Hematopoietic multipotent progenitor cell treated with erythropoietin and hydrocortisone succinate and interleukin-3 and kit ligand, for 17 days (in vitro differentiated cells): ENCODE data around the gene DDX54.
"Not testable (repeated sequence)": the region's sequence is repeated elsewhere in the genome, so short reads cannot be mapped to it uniquely, and the experiment has no call there.

Experiments used
- DNase-seq: peaks from one replicate; pipeline ENCODE4 v3.0.0-alpha.2; 2015; ENCODE audit warnings: low spot score

The DDX54 gene

DNA sequence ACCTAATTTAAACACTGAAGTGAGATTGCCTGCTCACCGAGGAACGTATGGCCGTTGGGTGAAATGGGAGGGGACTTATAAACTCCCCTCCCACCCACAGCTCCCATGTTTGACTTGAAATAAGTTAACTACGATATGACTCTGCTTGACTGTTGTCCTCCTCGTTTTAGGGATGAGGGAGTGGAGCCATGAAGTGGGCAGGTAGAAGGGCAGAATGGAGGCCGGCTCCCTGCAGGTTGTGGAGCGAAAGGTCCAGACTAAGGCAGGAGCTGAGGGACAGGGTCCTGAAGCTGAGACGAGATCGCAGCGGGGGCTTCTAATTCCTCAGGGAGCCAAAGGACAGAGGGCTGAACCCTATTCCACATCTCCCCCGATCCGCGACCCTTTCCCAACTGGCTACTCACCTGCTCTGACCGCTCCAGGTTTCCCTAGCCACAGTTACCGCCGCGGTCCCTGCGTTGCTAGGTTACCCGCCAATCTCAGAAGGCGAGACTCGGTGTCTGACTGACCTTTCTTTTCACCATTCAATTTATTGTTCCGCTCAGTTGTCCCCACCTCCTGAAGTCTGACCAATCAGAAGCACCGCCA lies 35.4 kb upstream of the DDX54 start:
- no peak for DNase-seq

DNA sequence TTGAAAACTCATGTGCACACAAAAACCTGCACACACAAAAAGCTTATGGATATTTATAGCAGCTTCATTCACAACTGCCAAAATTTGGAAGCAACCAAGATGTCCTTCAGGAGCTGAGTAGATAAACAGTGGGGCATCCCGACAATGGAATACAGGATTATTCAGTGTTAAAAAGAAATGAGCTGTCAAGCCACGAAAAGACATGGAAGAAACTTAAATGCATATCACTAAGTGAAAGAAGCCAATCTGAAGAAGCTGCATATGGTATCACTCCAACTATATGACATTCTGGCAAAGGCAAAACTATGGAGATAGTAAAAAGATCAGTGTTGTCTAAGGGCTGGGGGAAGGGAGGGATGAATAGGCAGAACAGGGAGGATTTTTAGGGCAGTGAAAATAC lies 30.7 kb upstream of the DDX54 start:
- DNase-seq, result no peak

DNA sequence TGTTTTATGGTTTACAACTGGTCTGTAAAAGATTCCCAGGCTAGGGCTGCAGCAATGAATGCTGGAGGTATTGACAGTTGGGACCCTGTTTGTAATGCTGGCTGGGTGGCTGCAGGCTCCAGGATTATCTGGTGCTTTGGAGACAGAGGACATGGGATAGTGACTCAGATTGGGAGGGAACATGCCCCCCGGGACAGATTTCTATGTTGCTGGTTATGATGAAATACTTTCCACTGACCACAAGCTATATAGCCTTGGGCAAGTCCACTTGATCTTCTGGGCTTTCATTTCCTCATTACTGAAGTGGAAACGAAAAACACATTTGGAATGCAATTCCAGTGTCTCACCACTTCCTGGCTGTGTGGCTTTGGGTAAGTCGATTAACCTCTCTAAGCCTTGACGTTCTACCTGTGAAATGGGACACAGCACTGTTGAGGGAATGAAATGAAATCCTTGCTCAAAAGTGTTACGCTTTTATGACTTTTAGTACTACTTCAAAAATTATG lies 29.7 kb upstream of the DDX54 start:
- DNase-seq, result no peak

DNA sequence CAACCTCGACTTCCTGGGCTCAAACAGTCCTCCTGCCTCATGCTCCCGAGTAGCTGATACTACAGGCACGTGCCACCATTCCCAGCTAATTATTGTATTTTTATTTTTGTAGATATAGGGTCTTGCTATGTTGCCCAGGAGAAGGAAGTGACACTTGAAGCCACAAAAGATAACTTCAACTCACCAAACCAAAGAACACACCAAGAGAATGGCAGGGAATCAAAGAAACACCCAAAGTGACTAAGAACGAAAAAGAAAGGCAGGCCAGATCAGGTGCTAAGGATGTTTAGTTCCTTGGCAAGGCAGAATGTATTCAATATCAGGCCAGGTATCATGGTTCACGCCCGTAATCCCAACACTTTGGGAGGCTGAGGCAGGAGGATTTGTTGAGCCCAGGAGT lies 25.9 kb upstream of the DDX54 start:
- no peak for DNase-seq

DNA sequence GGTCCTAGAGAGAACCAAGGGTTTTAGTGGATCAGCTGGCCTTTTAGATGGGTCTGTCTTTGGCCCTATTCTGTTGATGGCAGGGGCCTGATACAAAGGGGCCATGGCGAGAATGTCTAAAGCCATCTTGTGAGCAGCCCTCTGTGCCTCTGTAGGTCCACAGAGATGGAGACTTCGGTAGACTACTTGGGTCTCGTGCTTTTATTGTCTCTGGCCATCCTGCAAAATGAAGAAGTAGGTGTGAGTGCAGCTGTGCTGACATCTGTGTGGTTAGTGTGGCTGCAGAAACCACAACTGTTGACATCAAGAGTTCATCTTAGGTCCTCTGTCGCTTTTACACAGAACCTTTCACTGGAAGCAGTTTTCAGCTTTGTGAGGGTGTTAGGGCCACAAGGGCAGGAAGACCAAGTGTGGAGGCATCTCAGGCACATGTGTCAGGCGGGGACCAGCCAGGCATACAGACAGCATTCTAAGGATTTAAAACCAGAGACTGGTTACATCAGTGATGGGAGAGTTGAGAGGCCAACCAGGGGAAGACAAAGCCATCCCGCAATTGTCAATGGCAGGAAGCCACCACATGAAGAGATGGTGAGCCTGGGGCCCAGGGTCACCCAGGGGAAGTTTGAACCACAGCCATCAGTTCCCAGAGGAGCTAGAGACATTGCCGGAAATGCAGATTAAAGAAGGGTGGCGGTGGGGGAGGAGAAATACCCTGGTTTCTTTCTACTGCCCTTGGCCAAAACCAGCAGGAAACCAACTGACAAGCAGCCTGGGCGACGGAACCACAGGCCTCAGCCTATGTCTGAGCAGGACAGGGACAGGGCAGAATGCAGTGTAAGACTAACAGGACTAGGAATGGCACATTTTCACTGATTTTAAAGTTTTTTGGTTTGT lies 23.0 kb upstream of the DDX54 start:
- DNase-seq, result no peak

DNA sequence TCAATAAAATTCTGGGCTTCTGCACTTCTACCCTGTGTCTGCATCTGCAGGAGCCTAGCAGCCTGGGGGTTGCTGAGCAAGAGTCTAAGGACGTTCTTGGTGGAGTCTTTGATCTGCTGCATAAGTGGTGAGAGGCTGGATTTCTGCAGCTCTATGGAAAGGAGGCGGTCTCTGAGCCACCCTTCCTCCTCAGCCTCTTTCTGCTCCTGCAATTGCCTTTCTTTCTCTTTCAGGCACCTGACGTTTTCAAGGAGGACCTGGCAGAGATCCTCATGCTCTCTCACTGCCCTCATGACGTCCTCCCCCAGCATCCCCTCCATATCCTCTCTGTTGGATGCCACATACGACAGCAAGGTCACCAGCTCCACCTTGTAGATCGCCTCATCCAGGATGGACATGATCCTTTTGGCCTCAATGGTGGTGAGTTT lies 22.3 kb upstream of the DDX54 start:
- DNase-seq, result no peak

DNA sequence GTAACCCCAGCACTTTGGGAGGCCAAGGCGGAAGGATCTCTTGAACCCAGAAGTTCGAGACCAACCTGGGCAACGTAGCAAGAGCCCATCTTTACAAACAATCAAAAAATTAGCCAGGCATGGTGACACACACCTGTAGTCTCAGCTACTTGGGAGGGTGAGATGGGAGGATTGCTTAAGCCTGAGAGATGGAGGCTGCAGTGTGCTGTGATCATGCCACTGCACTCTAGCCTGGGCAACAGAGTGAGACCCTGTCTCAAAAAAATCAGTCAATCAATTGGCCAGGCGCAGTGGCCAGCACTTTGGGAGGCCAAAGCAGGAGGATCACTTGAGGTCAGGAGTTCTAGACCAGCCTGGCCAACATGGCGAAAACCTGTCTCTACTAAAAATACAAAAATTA lies 21.5 kb upstream of the DDX54 start:
- not testable (repeated sequence) for DNase-seq

DNA sequence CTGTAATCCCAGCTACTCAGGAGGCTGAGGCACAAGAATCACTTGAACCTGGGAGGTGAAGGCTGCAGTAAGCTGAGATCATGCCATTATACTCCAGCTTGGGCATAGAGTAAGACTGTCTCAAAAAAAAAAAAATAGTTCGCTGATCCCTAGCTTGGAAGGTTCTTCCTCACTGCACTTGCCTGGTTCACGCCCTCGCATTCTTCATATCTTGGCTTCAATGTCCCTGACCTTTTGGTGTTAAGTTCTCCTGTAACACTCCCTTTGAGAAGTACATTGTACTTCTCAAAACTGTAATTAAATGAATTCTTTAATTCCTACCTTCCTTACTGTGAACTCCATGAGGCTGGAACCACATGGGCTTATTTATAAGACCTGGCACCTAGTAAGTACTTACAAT lies 19.5 kb upstream of the DDX54 start:
- no peak for DNase-seq

DNA sequence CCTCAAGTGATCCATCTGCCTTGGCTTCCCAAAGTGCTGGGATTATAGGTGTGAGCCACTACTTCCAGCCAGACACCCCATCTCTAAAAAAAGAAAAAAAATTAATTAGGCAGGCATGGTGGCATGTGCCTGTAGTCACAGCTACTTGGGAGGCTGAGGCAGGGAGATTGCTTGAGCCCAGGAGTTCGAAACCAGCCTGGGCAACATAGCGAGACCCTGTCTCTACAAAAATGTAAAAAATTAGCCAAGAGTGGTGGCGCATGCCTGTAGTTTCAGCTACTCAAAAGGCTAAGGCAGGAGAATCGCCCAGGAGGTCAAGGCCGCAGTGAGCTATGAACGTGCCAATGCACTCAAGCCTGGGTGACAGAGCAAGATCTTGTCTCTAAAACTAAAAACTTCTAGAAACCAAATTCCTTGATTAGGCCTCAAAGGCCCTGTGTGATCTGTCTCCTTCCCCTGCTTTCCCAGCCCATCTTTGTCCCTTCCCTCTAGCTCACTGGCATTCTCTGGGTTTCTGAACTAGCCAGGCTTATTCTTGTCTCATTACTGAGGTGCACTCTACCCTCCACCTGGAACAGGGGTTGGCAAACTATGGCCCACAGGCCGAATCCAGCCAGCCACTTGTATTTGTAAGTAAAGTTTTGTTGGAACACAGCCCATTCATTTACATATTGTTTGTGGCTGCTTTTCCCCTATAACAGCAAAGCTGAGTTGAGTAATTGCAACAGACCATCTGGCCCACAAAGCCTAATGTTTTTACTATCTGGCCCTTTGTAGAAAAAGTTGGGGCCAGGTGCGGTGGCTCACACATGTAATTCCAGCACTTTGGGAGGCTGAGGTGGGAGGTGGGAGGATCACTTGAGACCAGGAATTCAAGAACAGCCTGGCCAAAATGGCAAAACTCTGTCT lies 18.8 kb upstream of the DDX54 start:
- DNase-seq, result no peak

DNA sequence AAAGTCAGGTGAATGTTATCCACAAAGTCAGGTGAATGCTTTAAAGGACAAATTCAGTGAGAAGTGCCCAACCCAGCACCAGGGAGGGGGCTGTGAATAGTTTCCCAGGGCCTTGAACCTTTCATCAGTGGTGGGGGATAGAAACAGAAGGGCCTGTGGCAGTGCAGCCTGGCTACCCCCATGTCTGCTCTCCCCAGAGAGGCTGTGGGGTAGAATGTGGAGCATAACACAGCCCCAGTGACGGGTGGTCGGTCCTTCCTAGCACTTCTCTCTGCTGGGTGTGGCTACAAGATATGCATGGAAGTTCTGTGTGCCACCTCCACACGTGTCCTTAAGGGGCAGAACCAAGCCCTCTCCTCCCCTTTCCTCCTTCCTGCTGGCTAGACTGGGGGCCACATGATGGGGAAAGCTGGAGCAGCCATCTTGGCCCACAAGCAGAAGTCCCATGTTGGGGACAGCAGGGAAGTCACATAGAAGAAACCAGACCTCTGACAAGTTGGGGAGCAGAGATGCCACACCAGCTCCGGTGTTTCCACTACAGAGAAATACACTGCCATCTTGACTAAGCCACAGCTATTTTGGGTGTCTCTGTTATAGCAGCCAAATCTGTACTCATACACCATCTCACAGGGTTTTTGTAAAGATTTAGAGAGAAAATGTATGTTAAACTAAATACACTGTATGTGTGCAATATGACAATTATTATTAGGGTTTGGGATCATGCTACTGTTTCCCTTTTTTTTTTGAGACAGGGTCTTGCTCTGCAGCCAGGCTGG lies 17.2 kb upstream of the DDX54 start:
- DNase-seq, result no peak

DNA sequence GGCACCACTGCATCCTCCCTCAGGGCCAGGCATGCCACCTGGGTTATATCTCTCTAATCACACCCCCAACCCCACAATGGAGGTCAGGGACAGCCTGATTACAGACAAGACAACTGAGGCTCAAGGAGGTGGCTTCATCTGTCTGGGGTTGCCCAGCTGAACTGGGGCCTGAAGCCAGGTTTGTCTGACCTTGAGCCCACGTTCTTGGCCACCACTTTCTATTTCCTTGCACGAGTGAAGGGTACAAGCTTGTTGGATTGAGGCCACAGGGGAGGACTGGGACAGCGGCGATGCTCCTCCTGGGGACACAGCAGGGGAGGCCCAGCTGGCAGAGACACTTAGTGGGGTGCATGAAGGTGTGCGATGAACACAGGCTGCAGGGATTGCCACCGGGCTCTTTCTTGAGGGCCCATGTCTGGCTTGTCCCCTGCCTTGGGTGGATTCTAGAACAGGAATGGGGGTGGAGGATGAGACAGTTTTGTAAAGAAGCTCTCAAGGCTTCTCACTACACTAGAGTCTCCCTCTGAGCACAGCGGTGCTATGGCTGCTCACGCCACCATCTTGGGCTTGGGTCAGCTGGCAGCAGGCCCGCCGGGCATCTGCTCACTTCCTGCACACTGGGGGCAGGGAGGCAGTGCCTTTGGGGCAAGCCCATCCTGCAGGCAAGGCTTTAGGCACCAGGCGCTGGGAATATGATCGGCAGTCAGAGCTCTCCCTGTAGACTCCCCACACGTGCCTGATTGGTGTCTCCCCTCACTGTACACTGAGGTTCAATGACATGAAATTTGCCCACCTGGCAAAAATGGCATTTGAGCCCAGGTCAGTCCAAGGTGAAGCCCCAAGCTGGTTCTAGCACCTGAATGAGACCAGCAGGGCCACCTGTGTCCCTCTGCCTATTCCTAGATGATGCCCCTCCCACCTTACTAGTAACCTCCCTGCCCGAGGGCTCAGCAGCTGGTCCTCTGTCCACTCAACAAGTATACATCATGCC lies 16.2 kb upstream of the DDX54 start:
- no peak for DNase-seq

DNA sequence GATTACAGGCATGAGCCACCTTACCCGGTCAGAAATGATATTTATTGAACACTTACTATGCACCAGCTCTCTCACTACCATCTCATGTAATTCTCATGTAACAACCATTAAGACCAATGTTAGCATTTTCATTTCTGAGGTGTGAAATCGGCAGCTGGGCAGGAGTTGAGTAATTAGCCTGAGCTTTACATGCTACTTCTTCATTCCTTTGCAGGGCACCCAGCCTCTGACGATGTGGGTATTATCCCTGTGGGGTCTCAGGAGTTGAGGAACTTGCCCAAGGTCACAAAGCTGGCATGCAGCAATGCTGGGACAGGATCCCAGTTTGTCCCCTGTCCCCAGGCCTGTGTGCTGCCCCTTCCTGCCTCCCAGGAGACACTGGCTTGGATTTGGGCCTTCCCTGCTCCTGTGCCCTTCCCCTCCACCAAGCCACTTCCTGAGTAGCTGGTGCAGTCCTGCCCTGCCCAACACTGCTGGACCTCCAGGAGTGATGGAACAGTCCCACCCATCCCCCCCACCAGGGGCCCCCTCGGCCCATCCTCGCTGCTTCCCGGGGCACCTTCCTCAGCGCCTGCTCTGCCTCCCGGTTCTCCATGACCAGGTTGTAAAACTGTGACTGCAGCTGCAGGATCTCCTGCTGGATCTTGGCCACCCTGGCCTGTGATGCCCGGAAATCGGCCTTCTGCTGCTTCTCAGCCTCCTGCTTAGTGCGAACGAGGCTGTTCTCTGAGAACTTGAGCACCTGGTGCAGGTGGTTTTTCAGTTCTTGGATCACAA lies 14.9 kb upstream of the DDX54 start:
- no peak for DNase-seq

DNA sequence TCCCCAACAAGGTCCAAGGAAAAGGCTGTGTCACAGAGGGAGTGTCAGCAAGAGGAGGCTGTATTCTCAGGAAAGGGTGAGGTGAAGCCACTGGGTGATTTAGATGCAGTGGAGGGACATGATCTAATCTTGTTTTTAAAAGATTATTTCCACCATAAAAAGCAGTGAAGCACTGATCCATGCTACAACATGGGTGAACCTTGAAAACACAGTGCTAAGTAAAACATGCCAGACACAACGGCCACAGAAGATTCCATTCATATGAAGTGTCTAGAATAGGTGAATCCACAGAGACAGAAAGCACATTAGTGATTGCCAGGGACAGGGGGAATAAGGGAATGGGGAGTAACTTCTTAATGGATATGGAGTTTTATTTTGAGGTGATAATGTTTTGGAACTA lies 13.0 kb upstream of the DDX54 start:
- no peak for DNase-seq

DNA sequence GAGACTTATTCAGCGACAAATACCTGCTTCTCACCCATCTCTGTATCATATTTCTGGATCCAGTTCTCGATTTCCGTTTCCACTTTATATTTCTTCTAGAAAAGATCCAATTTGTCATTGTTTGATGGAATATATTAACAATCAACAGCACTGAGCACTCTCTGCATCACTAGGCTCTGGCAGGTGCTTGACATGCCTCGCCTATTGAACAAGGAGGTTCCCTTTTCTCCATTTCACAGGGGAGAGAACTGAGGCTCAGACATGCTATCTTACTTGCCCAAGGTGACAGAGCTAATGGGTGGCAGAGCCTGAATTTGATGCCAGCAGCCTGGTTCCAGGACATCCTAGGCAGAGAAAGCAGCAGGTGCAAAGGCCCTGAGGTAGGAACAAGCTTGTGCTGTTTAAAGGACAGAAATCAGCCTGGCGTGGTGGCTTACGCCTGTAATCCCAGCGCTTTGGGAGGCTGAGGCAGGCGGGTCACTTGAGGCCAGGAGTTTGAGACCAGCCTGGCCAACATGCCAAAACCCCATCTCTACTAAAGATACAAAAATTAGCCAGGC lies 12.3 kb upstream of the DDX54 start:
- no peak for DNase-seq

DNA sequence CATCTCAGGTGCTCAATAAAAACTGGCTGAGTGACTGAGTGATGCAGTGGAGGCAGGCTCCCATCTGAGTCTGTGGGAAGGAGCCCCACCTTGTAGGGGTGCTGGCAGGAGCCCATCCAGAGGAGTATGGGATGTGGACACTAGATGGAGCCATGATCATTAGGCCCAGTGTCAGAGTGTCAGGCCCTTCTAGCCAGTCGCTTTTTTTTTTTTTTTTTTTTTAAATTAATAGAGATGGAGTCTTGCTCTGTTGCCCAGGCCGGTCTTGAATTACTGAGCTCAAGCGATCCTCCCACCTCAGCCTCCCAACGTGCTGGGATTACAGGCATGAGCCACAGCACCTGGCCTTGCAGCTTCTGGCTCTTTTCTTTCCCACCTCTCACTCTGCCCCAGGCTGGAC lies 11.7 kb upstream of the DDX54 start:
- DNase-seq, result peak; percentile 83

DNA sequence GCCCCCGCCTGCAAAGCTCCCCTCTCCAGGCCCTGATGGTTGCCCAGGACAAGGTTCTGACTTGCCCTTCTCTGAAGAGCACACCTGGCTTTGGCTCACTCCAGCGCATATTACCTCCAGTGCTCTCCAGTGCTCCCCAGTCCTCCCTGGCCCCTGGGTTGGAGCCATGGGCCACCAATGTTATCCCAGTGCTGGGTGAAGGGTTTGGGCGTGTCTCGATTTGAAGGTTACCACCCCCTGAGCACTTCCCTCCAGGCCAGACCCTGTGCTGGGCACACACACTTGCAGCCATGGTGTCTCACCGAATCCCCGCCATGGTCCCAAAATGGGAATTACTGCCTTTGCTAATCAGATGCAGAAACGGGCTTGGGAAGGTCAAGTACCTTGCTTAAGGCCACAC lies 11.3 kb upstream of the DDX54 start:
- DNase-seq, result no peak

DNA sequence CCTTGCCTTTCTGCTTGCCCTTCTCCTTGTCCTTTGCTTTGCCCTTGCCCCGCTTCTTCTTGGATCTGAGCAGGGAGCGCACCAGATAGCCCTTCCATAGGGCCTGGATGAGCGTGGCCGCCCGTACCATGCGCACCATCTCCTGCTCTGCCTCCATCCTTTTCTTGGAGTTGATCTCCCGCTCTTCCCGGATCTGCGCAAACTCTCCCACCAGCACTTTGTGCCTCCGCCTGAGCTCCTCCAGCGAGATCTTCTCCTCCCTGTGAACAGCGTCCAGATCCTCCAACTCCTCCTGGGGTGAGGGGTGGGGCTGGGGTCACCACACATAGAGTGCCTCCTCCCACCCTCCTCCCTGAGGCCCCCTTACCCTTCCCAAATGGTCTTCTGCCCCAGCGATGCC lies 10.3 kb upstream of the DDX54 start:
- no peak for DNase-seq

DNA sequence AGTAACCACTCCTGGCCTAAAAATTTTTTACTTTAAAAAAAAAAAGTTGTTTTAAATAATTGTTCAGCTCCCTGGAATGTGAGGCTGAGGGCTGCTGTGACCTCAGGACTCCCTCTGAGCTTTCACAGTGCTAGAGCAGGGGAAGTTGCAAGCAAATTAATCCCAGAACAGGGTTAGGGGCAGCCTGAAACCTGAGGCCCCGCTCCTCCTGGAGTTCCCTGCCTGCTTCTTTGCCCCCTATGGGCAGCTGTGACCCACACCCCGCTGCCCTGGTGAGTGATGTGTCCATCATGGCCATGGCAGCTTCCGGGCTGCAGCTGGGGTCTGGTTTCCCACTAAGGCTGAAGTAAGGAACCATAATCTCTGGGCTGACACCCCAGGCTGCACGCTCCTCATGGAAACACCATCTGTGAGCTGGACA lies 9.7 kb upstream of the DDX54 start:
- no peak for DNase-seq

DNA sequence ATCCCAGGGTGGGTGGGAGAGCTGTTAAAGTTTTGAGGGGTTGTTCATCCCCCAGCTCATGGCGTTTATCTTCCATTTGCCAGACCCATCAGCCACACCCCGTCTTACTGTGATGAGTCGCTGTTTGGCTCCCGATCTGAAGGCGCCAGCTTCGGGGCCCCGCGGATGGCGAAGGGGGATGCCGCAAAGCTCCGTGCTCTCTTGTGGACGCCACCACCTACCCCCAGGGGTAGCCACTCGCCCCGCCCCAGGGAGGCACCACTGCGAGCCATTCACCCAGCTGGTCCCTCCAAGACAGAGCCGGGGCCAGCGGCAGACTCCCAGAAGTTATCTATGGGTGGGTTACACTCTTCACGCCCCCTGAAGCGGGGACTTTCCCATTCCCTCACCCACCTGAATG lies 5.9 kb upstream of the DDX54 start:
- peak; percentile 48 for DNase-seq
